Measurements from ENCODE around the gene BST2.

DNA sequence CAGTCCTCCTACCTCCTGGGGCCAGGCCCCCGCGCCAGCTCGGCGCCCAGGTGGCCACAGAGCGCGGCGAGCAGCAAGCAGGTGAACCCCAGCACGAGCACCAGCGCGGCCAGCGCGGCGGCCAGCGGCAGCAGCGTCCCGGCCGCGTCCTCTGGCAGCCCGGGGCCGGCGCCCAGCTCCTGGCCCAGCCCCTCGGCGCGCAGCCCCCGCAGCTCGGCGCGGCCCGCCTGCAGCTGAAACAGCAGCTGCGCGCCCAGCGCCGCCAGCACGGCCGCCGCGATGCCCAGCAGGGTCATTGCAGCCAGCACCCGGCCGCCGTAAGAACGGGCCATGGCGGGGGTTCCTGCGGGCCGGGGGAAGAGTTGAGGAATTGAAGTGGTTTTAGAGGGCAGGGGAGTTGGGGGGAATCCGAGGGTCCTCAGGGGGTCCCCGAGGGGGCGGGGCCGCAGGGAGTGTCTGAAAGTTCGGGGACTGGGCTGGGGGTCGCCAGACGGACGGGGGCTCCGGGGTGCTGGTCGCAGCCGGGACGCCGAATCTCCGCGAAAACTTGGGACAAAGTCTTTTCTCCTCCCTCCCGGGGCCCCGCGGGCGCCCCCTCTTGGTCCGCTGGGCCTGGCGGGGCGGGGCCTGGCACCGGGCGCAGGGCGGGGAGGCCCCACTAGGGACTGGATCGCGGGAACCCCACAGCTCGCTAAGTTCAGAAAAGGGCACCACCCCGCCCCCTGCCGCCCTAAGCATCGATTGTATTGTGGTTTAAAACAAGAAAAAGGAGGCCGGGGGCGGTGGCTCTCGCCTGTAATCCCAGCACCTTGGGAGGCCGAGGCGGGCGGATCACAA, 42.9 kb upstream of the BST2 start, which contains the start of gene TMEM221:
- TF ChIP-seq SMC3 (IDR thresholded peaks at IDR 0.05; ENCODE audit: low read depth, low read length) (0 out of 2 replicates have a peak, but pooled peaks have one; percentile 18), POLR2AphosphoS5 (IDR thresholded peaks at IDR 0.05; ENCODE audit: low read depth, low read length) (no peak), RFX5 (IDR thresholded peaks at IDR 0.05; ENCODE audit: low read length) (no peak), EZH2phosphoT487 (IDR thresholded peaks at IDR 0.05; ENCODE audit: borderline replicate concordance, low read depth) (no peak), CHD2 (IDR thresholded peaks at IDR 0.05; ENCODE audit: low read length, partially characterized antibody) (no peak), TAF1 (IDR thresholded peaks at IDR 0.05; ENCODE audit: borderline replicate concordance, low read depth, low read length) (no peak), EP300 (IDR thresholded peaks at IDR 0.05; ENCODE audit: borderline replicate concordance in 1 of 2, low read depth in 1 of 2, low read length in 1 of 2) (no peak)
- TF ChIP-seq, protein P1, sequence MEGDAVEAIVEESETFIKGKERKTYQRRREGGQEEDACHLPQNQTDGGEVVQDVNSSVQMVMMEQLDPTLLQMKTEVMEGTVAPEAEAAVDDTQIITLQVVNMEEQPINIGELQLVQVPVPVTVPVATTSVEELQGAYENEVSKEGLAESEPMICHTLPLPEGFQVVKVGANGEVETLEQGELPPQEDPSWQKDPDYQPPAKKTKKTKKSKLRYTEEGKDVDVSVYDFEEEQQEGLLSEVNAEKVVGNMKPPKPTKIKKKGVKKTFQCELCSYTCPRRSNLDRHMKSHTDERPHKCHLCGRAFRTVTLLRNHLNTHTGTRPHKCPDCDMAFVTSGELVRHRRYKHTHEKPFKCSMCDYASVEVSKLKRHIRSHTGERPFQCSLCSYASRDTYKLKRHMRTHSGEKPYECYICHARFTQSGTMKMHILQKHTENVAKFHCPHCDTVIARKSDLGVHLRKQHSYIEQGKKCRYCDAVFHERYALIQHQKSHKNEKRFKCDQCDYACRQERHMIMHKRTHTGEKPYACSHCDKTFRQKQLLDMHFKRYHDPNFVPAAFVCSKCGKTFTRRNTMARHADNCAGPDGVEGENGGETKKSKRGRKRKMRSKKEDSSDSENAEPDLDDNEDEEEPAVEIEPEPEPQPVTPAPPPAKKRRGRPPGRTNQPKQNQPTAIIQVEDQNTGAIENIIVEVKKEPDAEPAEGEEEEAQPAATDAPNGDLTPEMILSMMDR (IDR thresholded peaks at IDR 0.05): peak; percentile 65
- TF ChIP-seq, protein P2, sequence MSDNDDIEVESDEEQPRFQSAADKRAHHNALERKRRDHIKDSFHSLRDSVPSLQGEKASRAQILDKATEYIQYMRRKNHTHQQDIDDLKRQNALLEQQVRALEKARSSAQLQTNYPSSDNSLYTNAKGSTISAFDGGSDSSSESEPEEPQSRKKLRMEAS (IDR thresholded peaks at IDR 0.05; ENCODE audit: low read depth): no peak
